ENCODE measurements around the gene CCDC197.

Gene CCDC197

DNA sequence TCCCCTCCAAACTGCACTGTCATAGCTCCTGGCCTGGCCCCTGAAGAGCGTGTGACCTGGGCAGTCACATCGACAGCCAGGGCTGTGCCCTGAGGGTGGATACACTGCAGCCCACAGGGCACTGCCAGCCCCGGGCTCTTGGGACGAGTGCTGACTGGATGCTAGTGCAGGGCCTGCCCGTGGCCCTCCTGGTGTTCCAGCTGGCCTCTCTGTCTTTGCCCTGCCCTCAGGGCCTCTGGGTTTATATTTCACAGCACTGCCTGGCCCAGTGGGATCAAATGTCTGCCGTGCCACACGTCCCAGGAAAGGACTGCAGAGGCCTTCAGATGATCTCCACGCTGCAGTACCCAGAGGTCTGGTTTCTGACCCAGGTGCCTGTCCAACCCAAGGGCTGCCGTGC is 10.1 kb upstream of the CCDC197 start:
- H3K4me2 ChIP-seq (ENCODE audit: insufficient read depth, low read length), result no peak overlapping the region
- ATAC-seq (ENCODE audit: insufficient read depth, low read depth), result no peak
- no peak for DNase-seq
- no peak overlapping the region for H2AFZ ChIP-seq (ENCODE audit: low read depth, low read length)
- no peaks in the 10 kb centered on the region for H3K36me3 ChIP-seq (ENCODE audit: insufficient read depth, low read length)
- H3K4me1 ChIP-seq (ENCODE audit: insufficient read depth, low read length), result no peaks in the 10 kb centered on the region
- TF ChIP-seq EZH2 (IDR thresholded peaks at IDR 0.05; ENCODE audit: borderline replicate concordance, low read depth, low read length, severe bottlenecking), result no peak
- TF ChIP-seq, protein P1, sequence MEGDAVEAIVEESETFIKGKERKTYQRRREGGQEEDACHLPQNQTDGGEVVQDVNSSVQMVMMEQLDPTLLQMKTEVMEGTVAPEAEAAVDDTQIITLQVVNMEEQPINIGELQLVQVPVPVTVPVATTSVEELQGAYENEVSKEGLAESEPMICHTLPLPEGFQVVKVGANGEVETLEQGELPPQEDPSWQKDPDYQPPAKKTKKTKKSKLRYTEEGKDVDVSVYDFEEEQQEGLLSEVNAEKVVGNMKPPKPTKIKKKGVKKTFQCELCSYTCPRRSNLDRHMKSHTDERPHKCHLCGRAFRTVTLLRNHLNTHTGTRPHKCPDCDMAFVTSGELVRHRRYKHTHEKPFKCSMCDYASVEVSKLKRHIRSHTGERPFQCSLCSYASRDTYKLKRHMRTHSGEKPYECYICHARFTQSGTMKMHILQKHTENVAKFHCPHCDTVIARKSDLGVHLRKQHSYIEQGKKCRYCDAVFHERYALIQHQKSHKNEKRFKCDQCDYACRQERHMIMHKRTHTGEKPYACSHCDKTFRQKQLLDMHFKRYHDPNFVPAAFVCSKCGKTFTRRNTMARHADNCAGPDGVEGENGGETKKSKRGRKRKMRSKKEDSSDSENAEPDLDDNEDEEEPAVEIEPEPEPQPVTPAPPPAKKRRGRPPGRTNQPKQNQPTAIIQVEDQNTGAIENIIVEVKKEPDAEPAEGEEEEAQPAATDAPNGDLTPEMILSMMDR (IDR thresholded peaks at IDR 0.05; ENCODE audit: borderline replicate concordance, extremely low read depth, low read length, poor library complexity, severe bottlenecking), result no peak
- no peak overlapping the region for H3K4me3 ChIP-seq (ENCODE audit: low read depth in 1 of 2, low read length in 2 of 2)
- no peak overlapping the region for H3K27ac ChIP-seq (ENCODE audit: low read length)
- no peaks in the 10 kb centered on the region for H3K79me2 ChIP-seq (ENCODE audit: insufficient read depth, low read length)
- no peaks in the 10 kb centered on the region for H3K9me3 ChIP-seq (ENCODE audit: insufficient read depth, low read length, severe bottlenecking)
- H3K9ac ChIP-seq (ENCODE audit: low read depth, low read length), result no peak overlapping the region
- peaks cover 16% of the 10 kb centered on the region; the same call in 1 of the 2 replicates for H4K20me1 ChIP-seq (ENCODE audit: insufficient read depth, low read length)
- H3K27me3 ChIP-seq (ENCODE audit: insufficient read depth, low read length, poor library complexity), result peaks cover 18% of the 10 kb centered on the region

DNA sequence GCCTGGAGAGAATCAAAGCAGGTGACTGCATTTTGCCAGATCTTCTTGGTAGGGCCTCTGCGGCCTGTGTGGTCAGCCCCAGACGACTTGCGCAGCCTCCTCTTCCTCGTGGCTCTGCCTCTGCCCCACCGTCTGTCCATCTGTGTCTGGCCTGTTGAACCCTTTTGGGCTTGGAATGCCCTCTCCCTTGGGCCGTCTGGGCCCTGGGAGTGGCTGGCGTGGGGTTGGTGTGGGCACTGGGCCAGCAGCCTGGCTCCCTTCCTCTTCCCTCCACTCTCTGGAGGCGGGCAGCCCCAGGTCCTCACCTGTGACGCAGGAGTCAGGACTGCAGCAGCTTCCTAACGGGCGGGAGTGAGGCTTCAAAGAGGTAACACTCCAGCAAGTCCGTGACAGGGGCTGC is 9.7 kb upstream of the CCDC197 start:
- no peak for DNase-seq

DNA sequence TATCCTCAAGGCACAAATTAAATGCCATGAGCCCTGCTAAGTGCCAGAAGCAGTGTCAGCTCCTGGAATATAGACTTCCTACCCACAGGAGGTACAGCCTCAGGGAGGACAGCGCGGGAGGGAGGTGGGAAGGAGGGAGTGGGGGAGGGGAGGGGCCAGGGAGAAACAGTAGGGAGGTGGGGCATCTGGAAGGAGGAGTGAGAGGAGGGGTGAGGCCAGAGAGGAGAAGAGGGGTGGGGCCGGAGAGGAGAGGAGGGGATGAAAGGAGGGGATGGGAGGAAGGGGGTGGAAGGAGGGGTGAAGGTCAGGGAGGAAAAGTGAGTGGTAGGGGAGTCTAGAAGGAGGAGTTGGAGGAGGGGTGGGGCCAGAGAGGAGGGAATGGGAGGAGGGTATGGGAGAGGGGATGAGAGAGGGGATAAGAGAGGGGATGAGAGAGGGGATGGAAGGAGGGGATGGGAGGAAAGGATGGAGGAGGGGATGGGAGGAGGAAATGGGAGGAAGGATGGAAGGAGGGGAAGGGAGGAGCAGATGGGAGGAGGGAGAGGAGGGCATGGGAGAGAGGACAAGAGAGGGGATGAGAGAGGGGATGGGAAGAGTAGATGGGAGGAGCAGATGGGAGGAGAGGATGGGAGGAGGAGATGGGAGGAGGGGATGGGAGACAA is 9.2 kb upstream of the CCDC197 start:
- TF ChIP-seq, protein P1 (IDR thresholded peaks at IDR 0.05; ENCODE audit: borderline replicate concordance, extremely low read depth, low read length, poor library complexity, severe bottlenecking), result no peak
- TF ChIP-seq EZH2 (IDR thresholded peaks at IDR 0.05; ENCODE audit: borderline replicate concordance, low read depth, low read length, severe bottlenecking), result no peak
- Histone ChIP-seq H3K79me2 (ENCODE audit: insufficient read depth, low read length) (no peaks in the 10 kb centered on the region), H3K9me3 (ENCODE audit: insufficient read depth, low read length, severe bottlenecking) (no peaks in the 10 kb centered on the region), H3K4me3 (ENCODE audit: low read depth in 1 of 2, low read length in 2 of 2) (no peak overlapping the region), H2AFZ (ENCODE audit: low read depth, low read length) (no peak overlapping the region), H3K27me3 (ENCODE audit: insufficient read depth, low read length, poor library complexity) (peaks cover 18% of the 10 kb centered on the region), H3K9ac (ENCODE audit: low read depth, low read length) (no peak overlapping the region), H3K4me2 (ENCODE audit: insufficient read depth, low read length) (no peak overlapping the region), H3K27ac (ENCODE audit: low read length) (no peak overlapping the region), H3K4me1 (ENCODE audit: insufficient read depth, low read length) (no peaks in the 10 kb centered on the region), H3K36me3 (ENCODE audit: insufficient read depth, low read length) (no peaks in the 10 kb centered on the region), H4K20me1 (ENCODE audit: insufficient read depth, low read length) (peaks cover 16% of the 10 kb centered on the region; the same call in 1 of the 2 replicates)
- DNase-seq (no peak), ATAC-seq (ENCODE audit: insufficient read depth, low read depth) (no peak)

More for the DNA sequence above, 9.7 kb upstream of the CCDC197 start:
- Histone ChIP-seq H3K79me2 (ENCODE audit: insufficient read depth, low read length) (no peaks in the 10 kb centered on the region), H3K9ac (ENCODE audit: low read depth, low read length) (no peak overlapping the region), H3K27ac (ENCODE audit: low read length) (no peak overlapping the region), H3K4me2 (ENCODE audit: insufficient read depth, low read length) (no peak overlapping the region), H3K9me3 (ENCODE audit: insufficient read depth, low read length, severe bottlenecking) (no peaks in the 10 kb centered on the region), H3K36me3 (ENCODE audit: insufficient read depth, low read length) (no peaks in the 10 kb centered on the region), H3K4me3 (ENCODE audit: low read depth in 1 of 2, low read length in 2 of 2) (no peak overlapping the region), H4K20me1 (ENCODE audit: insufficient read depth, low read length) (peaks cover 16% of the 10 kb centered on the region; the same call in 1 of the 2 replicates), H3K4me1 (ENCODE audit: insufficient read depth, low read length) (no peaks in the 10 kb centered on the region), H2AFZ (ENCODE audit: low read depth, low read length) (no peak overlapping the region), H3K27me3 (ENCODE audit: insufficient read depth, low read length, poor library complexity) (peaks cover 18% of the 10 kb centered on the region)
- ATAC-seq (ENCODE audit: insufficient read depth, low read depth), result no peak
- TF ChIP-seq, protein P1 (IDR thresholded peaks at IDR 0.05; ENCODE audit: borderline replicate concordance, extremely low read depth, low read length, poor library complexity, severe bottlenecking), result no peak
- TF ChIP-seq EZH2 (IDR thresholded peaks at IDR 0.05; ENCODE audit: borderline replicate concordance, low read depth, low read length, severe bottlenecking), result no peak

All from DND-41 (cell line).